HG03469 (cell line): ENCODE measurements around the gene RBBP5.

ENCODE experiments used
- ATAC-seq: cut with Tn5 transposase; IDR thresholded peaks from one replicate; pipeline ENCODE4 v1.9.1; 2021; ENCODE audit warnings: mild to moderate bottlenecking, moderate library complexity, moderate number of reproducible peaks; ENCODE audit not compliant: unreplicated experiment

The RBBP5 gene

DNA sequence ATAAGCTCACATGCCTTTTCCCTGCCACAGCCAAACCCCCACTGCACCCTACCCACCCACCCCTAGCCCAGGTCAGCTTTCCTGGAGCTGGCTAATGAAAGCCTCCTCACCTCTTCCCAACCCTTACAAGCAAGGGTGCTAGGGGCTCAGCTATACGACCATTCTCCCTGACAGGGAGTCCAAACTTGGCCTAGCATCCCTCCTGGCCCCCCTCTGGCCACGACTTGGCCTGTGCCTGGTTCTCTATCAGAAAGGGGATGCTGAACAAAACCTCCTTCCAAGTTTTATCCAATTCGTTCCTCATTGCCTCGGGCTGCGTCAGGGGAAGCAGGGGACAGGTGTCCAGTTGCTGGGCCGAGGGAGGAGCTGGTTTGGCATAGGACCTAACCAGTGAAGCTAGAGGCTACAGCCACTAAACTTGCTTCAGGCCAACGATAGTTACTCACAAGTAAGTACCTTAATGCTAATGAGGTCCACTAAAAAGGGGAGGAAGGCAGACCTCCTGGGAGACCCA, 46.1 kb downstream of the RBBP5 start:
- no peak for ATAC-seq

DNA sequence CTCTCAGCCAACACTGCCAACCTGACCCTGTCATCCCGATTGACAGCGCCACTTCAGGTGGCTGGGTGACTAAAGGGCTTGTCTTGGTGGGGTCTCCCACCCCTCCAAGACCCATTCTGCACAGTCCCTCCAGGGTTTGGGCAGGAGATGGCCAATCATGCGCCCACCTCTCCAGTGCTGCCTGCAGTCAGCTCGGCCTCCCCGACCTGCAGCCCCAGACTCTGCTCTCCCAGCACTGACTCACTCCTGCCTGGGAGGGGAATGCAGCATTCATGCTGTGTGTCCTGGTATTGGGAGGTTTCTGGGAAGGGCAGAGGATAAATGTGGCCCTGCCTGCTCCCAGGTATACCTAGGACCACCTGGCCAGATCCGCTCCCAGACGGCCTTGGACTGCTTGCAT, 47.3 kb downstream of the RBBP5 start:
- ATAC-seq = no peak

DNA sequence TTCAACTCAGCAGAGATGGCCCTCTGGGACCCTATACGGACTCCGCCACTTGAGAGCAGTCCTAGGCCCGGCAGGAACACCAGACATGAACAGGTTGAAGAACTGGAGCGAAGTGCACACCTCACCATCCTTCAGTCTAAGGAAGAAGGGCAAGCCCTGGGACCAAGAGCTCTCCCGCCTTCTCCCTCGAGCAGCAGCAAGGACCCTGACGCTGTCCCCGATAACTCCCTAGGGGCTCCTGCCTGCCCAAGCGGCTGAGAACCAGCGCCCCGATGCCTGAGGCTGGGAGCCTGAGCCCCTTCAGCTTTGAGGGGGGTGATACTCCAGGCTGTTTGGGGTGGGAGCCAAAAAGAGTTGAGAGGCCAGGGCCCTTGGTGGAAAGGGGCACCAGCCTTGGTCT, 47.7 kb downstream of the RBBP5 start:
- no peak for ATAC-seq

DNA sequence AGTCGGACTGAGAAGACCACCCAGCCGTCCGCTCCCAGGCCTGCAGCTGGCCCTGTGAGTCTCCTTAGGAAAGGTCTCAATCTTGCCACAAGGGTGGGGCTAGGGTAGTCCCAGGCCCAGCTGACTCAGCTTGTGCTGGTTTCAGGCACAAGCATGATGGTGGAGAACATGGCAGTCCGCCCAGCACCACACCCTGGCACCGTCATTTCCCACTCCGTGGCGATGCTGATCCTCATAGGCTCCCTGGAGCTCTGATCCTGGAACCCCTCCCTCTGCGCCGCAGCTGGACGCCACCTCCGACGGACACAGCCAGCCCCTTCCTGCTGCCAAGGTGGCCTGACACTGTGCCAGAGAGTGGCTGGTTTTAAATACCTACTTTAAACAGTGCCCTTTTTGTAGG, 48.3 kb downstream of the RBBP5 start:
- no peak for ATAC-seq

DNA sequence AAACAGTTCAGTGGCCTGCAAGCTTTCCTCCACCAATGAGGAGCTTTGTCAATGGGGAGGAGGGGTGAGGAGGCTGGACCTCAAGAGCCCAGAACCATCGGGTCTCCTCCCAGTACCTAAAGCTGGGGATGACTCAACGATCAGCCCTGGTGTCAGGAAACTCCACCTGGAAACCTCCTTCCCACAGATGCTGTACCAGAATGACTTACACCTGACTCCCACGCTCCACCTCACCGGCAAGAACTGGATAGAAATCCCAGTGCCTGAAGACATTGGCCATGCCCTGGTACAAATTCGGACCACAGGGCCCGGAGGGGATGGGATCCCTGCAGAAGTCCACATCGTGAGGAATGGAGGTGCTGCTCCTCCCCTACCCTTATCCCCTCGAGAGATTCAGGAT, 48.9 kb downstream of the RBBP5 start:
- ATAC-seq = no peak

DNA sequence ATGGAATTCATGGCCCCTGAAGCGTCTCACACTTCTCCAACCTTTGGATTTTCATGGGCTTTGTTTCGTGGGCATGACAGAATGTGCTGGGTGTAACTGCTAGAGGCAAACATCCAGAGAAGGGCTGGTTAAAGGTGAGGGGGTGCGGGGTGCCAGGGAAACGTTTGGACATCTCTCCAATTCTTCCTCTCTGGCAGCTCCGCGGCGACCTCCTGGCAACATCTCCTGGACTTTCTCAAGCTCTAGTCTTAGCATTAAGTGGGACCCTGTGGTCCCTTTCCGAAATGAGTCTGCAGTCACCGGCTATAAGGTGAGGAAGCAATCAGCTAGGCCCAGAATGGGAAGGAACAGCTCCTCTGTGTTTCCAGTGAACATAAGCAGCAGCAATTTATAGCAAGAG, 49.5 kb downstream of the RBBP5 start:
- no peak for ATAC-seq

DNA sequence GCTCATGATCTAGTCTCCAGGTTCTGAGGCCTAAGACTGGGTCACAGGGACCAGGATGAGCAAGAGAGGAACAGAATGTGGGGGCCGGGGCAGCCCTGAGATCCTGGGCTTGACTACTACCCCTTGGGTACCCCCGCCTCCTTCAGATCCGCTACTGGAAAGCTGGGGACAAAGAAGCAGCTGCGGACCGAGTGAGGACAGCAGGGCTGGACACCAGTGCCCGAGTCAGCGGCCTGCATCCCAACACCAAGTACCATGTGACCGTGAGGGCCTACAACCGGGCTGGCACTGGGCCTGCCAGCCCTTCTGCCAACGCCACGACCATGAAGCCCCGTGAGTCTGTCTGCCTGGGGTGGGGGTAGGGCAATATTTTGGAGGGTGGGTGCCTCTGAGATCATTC, 50.0 kb downstream of the RBBP5 start:
- no peak for ATAC-seq

DNA sequence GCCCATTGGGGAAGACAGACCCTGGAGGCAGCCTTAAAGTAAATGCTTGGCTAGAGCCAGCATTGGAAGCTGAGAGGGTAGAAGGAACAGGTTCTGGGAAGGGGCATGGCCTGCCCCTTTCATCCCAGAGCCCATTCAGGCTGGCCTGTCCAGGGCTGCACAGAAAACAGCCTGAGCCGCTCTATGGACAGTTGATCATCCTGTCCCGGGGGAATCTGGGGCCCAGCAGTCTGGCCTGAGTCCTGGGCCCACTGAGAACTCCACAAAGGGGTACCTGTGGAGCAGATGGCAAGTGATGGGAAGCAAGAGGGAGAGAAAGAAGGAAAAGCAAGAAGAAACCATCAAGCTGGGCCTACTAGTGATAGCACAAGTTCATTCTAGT, 50.8 kb downstream of the RBBP5 start:
- ATAC-seq = no peak

DNA sequence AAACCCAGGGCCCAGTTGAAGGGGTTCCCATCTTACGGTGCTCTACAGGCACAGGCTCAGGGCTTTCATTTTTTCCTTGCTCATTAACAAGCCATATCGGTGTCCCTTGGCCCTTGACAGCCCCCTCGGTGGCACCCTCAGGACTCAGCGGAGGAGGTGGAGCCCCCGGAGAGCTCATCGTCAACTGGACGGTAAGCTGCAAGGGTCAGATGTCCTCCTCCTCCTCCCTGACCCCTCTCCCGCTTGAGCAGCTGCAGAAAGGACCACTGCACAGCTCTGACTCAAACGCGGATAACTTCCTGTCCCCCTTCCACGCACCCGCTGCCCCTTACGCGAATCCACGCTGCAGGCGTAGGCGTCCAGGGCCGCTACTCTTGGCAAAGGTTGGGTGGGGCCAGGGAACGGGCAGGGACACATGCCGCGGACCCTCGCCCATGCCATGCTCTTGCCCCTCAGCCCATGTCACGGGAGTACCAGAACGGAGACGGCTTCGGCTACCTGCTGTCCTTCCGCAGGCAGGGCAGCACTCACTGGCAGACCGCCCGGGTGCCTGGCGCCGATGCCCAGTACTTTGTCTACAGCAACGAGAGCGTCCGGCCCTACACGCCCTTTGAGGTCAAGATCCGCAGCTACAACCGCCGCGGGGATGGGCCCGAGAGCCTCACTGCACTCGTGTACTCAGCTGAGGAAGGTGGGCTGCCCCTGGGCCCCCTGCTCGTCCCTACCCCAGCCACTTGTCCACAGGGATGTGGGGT, 52.2 kb downstream of the RBBP5 start:
- ATAC-seq = no peak

DNA sequence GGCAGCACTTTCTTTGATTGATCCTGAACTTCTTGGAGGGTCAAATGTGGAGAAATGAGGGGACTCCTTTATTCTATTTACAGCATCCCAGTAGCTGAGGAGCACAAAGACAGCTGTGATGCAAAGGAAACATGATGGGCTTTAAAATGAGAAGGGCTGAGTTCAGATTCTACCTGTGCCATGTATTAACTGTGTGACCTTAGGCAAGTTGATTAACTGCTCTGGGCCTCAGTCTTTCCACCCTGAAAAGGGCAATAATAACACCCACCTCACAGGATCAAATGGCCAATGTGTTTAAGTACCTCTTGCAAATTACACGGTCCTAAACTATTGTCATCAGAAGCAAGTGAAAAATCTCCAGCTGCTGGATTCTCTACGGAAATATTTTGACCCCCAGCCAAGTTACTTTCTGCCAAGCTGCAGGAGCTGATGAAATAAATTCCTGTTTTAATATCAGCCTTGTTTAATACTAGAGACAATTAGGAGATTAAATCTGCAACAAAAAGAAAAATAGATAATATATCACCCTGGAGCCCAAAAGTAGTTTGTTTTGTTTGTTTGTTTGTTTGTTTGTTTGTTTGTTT, 53.2 kb downstream of the RBBP5 start:
- ATAC-seq = no peak

DNA sequence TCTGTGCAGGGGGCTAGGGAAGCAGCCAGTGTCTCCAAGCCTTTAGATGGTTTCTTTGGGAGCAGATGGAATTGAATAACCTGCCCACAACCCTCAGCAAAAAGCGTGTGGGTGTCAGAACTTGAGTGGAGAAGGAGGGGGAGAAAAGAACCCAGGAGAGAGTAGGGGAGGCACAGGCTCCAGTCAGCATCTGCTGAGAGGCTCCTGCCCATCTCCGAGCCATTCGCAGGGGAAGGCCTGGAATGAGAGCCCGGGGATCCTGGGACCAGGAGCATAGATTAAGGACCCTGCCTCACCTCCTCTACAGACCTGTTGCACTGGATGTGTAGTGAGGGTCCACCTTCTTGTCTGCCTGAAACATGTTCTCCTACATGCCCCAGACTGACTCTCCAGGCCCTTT, 53.8 kb downstream of the RBBP5 start:
- ATAC-seq = no peak

DNA sequence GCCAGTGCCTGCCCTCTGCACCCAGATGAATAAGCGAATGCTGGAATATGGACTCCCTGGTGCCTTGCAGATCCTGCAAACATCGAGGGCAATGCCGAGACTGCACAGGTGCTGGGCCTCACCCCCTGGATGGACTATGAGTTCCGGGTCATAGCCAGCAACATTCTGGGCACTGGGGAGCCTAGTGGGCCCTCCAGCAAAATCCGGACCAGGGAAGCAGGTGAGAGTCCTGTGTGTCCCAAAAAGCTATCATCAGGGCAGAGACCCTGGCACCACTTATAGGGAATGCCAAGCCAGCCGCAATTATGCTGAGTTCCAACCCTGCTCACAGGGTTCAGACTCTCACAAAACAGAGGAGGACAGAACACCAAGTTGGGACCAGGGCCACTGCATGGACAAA, 54.7 kb downstream of the RBBP5 start:
- ATAC-seq = no peak

DNA sequence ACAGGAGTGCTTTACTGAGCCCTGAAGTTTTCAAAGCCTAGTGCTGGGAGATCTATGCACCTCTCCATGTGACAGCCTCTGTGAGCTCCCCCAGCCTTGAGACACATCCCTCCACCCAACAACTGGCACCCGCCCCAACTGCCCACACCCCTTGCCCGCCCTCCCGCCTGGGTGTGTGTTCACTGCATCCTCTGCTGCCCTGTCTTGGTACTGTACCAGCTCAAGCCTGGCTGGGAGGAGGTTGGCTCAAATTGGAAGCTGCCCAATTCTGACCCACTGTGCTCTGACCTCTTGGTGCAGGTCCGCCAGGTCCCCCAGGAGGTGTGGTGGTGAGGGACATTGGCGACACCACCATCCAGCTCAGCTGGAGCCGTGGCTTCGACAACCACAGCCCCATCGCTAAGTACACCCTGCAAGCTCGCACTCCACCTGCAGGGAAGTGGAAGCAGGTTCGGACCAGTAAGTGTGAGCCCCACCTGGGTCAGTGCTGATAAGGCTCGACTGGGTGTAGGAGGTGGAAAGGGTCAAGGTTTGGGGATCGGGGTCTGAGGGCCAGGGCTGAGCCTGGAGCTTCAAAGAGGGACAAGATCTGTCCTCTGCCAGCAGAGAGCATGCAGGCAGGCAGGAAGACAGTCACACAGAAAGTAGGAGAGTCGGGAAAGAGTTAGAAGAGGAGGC, 55.5 kb downstream of the RBBP5 start:
- ATAC-seq = no peak

DNA sequence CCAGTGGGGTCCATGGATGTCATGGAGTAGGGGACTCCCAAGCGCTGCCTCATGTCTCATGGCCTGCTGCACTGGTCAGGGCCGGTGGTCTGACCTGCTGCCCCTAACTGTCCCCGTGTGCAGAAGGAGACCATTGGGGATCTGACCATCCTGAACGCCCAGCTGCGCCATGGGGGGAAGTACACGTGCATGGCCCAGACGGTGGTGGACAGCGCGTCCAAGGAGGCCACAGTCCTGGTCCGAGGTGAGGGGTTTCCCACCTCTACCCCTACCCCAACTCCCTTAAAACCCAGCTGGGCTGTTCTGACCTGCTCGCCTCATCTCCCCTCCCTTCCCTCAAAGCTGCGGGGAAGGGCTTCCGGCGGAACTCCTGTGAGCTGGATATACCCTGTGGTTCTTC, 56.1 kb downstream of the RBBP5 start:
- ATAC-seq = no peak

DNA sequence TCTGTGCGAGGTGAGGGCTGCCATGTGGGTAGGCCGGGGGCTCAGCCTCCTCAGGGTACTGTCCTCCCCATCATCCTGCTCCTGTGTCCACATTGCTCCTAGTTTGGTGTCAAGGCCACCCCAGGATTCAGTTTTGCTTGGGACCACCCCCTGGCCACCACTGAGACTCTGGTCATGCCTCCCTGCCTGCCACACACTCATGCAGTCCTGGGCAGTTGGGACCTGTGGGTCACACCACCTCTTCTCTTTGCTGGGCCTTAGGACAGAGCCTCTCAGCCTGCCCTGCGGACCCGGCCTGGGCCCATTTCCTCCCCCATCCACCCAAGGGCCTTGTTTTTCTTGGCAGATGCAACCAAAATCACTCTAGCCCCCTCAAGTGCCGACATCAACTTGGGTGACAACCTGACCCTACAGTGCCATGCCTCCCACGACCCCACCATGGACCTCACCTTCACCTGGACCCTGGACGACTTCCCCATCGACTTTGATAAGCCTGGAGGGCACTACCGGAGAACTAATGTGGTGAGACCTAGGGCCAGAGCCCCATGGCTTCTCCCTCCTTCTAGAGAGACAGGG, 56.9 kb downstream of the RBBP5 start:
- no peak for ATAC-seq

DNA sequence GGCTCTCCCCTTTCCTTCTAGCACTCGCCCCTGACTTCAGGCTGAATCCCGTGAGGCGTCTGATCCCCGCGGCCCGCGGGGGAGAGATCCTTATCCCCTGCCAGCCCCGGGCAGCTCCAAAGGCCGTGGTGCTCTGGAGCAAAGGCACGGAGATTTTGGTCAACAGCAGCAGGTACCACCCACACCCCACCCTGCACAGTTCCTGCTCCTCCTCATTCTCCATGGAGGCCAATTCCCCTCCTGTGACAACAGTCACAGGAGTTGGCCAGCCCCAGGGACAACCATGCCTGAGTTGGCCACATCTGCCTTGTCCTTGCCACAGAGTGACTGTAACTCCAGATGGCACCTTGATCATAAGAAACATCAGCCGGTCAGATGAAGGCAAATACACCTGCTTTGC, 57.5 kb downstream of the RBBP5 start:
- no peak for ATAC-seq

DNA sequence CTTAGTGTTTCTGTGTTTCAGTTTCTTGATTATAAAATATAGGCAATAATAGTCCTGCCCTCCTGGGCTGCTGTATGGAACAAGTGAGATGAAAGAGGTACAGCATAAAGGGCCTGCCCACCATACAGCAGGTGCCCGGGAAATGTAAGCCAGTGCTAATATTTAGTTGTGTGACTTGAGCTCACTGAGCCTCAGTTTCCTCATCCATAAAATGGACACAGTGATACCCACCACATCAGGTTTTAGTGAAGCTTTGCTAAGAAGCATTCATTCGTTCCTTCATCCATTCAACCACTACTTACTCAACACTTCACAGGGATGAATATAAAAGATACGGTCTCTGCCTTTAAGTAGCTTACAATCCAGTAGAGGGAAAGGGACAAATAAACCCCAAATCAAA, 58.9 kb downstream of the RBBP5 start:
- ATAC-seq = no peak

DNA sequence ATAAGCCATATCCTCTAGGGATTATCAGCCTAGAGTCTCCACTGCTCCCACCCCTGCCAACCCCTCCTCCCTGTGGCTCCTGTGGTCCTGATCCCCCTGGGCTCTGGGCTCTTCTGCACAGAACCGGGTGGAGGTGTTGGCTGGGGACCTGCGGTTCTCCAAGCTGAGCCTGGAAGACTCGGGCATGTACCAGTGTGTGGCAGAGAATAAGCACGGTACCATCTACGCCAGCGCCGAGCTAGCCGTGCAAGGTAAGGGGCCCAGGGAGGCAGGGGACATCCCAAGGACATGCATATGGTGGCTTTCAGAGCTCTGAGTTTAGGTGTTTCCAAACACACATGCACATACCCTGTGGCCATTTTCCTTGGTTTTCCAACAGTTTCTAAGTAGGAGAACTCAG, 59.5 kb downstream of the RBBP5 start:
- no peak for ATAC-seq

DNA sequence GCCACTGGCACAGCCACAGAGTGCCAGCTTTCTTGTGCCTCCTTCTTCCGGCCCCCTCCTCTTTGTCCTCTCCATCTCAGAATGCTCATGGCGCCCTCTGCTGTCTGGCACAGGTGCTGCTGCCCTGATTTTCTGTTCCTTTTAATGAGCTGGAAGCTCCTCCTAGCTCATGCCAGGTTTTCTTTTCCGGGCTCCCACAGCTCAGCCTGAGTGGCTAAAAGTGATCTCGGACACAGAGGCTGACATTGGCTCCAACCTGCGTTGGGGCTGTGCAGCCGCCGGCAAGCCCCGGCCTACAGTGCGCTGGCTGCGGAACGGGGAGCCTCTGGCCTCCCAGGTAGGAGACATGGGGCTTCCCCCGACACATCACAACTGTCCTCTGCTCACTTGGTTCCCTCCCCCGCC, 60.1 kb downstream of the RBBP5 start:
- no peak for ATAC-seq

DNA sequence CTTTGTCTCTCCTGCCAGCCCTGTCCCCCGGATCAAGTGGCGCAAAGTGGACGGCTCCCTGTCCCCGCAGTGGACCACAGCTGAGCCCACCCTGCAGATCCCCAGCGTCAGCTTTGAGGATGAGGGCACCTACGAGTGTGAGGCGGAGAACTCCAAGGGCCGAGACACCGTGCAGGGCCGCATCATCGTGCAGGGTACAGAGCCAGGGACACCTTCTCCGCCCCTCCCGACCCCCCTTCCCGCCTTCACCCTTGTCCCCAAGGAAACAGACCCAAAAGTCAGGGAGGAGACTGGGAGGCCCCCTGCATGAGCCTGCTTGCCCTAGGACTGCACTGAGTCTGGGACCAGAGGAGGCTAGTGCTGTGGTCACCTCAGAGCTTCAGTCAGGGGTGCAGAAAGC, 60.6 kb downstream of the RBBP5 start:
- no peak for ATAC-seq

DNA sequence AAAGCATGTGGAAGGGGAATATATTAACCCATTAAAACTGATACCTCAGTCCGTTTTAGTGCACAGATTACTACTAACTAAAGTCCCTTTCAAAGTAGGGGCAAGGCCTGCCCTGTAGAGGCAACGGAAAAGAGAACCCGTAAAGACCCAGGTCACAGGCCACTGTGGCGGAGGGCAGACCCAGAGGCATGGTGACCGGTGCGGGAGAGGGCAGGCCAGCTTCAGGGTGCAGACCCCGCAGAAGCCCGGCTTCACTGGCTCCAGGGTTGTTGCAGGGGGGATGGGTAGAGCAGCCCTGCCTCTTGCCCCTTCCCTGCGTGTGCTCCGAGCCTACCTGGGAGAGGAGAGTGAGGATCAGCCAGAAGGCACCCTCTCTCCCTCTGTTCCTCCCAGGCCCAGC, 61.0 kb downstream of the RBBP5 start:
- ATAC-seq = no peak

DNA sequence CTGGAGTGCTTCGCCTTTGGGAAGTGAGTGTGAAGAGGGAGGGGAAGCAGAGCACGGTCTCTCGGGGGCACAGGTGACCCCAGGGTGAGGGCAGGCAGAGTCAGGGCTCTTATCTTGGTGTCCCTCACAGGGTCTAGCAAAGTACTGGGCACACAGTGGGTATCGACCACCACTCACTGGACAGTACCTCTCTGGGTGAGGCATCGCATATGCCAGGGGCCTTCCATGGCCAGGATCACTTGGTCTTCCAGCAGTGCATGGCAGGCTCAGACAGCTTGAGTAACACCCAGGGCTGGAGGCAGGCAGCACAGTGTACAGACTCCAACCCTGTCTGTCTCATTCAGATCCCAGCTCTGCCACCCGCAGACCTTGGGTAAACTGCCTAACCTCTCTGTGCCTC, 62.1 kb downstream of the RBBP5 start:
- no peak for ATAC-seq
